Hepatocyte (in vitro differentiated cells): ENCODE results near the gene GHR. TPM values are rescaled to one million over a fixed set of nuclear protein-coding genes. Genes with fewer than 3 reads are reported as not detected.
"Not testable (repeated sequence)": the region's sequence is repeated elsewhere in the genome, so short reads cannot be mapped to it uniquely, and the experiment has no call there.

Experiments
- DNase-seq: peaks from one replicate; pipeline ENCODE4 v3.0.0-alpha.2; 2016; ENCODE audit warnings: low spot score
- H2AFZ ChIP-seq: fragments of 200-600 bp; sonication (generic); 2 replicates; pipeline ENCODE4 v1.6.0; 2016; ENCODE audit warnings: antibody characterized with exemption, mild to moderate bottlenecking
- H3K27ac ChIP-seq: fragments of 200-600 bp; sonication (generic); 2 replicates; pipeline ENCODE4 v1.5.1; 2016; ENCODE audit warnings: mild to moderate bottlenecking
- H3K27me3 ChIP-seq: fragments of 200-600 bp; sonication (generic); 2 replicates; pipeline ENCODE4 v1.6.1; 2016
- H3K36me3 ChIP-seq: fragments of 200-600 bp; sonication (generic); replicated peaks from 2 replicates; pipeline ENCODE4 v1.5.1; 2016; ENCODE audit warnings: low read depth; ENCODE audit not compliant: insufficient read depth
- H3K4me1 ChIP-seq: fragments of 200-600 bp; sonication (generic); 2 replicates; pipeline ENCODE4 v1.5.1; 2016; ENCODE audit warnings: mild to moderate bottlenecking, moderate library complexity; ENCODE audit not compliant: insufficient read depth
- H3K4me2 ChIP-seq: fragments of 200-600 bp; sonication (generic); 2 replicates; pipeline ENCODE4 v1.6.0; 2016
- H3K4me3 ChIP-seq: fragments of 200-600 bp; sonication (generic); 2 replicates; pipeline ENCODE4 v1.5.1; 2016; ENCODE audit warnings: mild to moderate bottlenecking
- H3K79me2 ChIP-seq: fragments of 200-600 bp; sonication (generic); 2 replicates; pipeline ENCODE4 v1.6.0; 2017; ENCODE audit warnings: mild to moderate bottlenecking
- H3K9me2 ChIP-seq: fragments of 200-600 bp; sonication (generic); replicated peaks from 2 replicates; pipeline ENCODE4 v1.6.0; 2017; ENCODE audit warnings: mild to moderate bottlenecking; ENCODE audit not compliant: insufficient read depth
- H3K9me3 ChIP-seq: fragments of 200-600 bp; sonication (generic); 2 replicates; pipeline ENCODE4 v1.5.1; 2016; ENCODE audit warnings: low read depth, mild to moderate bottlenecking
- H4K20me1 ChIP-seq: fragments of 200-600 bp; sonication (generic); 2 replicates; pipeline ENCODE4 v1.6.0; 2016; ENCODE audit warnings: mild to moderate bottlenecking; ENCODE audit not compliant: insufficient read depth, poor library complexity, severe bottlenecking
- EZH2 ChIP-seq: fragments of 200-600 bp; sonication (generic); IDR thresholded peaks from 2 replicates; pipeline ENCODE4 v1.6.1; 2016; ENCODE audit warnings: antibody characterized with exemption, mild to moderate bottlenecking, borderline replicate concordance
- EZH2phosphoT487 ChIP-seq: fragments of 200-600 bp; sonication (generic); IDR thresholded peaks from one replicate; pipeline ENCODE4 v1.6.1; 2018; ENCODE audit warnings: antibody characterized with exemption, mild to moderate bottlenecking, low read depth, moderate library complexity; ENCODE audit not compliant: unreplicated experiment, severe bottlenecking
- WGBS: methylation state at CpG from one replicate; pipeline ENCODE4 v1.1.6; 2016; ENCODE audit warnings: low lambda C conversion rate; ENCODE audit errors: missing lambda C conversion rate; 5-methylcytosine and 5-hydroxymethylcytosine counted together
- polyA plus RNA-seq: library from polyadenylated mRNA; unstranded; fragments of >200 nt; fragmentation: Nextera tagmentation; extraction: Ambion mirVana; gene quantifications from 2 replicates; pipeline ENCODE4 v1.2.1, GENCODE V29; 2016
- total RNA-seq: library from RNA; depleted of rRNA; stranded (reverse); fragments of >200 nt; gene quantifications from 2 replicates; pipeline ENCODE4 v1.2.3, GENCODE V29; 2014
- TF ChIP-seq, protein P1 (sequence below): fragments of 200-600 bp; sonication (generic); IDR thresholded peaks from 2 replicates; pipeline ENCODE4 v1.5.1; 2016; ENCODE audit warnings: antibody characterized with exemption, mild to moderate bottlenecking; ENCODE audit not compliant: poor library complexity

GHR gene
- total and polyA plus RNA-seq, 2 experiments from 2014 or later, result 14.4 to 24.3 TPM

DNA sequence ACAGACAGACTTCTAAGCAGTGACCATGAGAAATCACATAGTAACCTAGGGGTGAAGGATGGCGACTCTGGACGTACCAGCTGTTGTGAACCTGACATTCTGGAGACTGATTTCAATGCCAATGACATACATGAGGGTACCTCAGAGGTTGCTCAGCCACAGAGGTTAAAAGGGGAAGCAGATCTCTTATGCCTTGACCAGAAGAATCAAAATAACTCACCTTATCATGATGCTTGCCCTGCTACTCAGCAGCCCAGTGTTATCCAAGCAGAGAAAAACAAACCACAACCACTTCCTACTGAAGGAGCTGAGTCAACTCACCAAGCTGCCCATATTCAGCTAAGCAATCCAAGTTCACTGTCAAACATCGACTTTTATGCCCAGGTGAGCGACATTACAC lies 295.4 kb downstream of the GHR start:
- Histone ChIP-seq H3K4me2 (no peak overlapping the region), H3K79me2 (no peaks in the 10 kb centered on the region), H3K27me3 (no peaks in the 10 kb centered on the region), H2AFZ (no peak overlapping the region), H3K27ac (no peak overlapping the region), H3K4me1 (no peaks in the 10 kb centered on the region), H3K36me3 (no peaks in the 10 kb centered on the region), H4K20me1 (no peaks in the 10 kb centered on the region), H3K9me3 (no peaks in the 10 kb centered on the region), H3K9me2 (no peaks in the 10 kb centered on the region), H3K4me3 (no peak overlapping the region)
- 95% methylated on average over 4 of the region's 4 CpGs for WGBS
- no peak for TF ChIP-seq EZH2
- TF ChIP-seq, protein P1, sequence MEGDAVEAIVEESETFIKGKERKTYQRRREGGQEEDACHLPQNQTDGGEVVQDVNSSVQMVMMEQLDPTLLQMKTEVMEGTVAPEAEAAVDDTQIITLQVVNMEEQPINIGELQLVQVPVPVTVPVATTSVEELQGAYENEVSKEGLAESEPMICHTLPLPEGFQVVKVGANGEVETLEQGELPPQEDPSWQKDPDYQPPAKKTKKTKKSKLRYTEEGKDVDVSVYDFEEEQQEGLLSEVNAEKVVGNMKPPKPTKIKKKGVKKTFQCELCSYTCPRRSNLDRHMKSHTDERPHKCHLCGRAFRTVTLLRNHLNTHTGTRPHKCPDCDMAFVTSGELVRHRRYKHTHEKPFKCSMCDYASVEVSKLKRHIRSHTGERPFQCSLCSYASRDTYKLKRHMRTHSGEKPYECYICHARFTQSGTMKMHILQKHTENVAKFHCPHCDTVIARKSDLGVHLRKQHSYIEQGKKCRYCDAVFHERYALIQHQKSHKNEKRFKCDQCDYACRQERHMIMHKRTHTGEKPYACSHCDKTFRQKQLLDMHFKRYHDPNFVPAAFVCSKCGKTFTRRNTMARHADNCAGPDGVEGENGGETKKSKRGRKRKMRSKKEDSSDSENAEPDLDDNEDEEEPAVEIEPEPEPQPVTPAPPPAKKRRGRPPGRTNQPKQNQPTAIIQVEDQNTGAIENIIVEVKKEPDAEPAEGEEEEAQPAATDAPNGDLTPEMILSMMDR, result no peak
- TF ChIP-seq EZH2phosphoT487, result no peak
- no peak for DNase-seq

DNA sequence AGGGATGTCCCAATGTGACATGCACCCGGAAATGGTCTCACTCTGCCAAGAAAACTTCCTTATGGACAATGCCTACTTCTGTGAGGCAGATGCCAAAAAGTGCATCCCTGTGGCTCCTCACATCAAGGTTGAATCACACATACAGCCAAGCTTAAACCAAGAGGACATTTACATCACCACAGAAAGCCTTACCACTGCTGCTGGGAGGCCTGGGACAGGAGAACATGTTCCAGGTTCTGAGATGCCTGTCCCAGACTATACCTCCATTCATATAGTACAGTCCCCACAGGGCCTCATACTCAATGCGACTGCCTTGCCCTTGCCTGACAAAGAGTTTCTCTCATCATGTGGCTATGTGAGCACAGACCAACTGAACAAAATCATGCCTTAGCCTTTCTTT lies 295.8 kb downstream of the GHR start:
- H3K4me3 ChIP-seq, result no peak overlapping the region
- H3K4me1 ChIP-seq, result no peaks in the 10 kb centered on the region
- no peaks in the 10 kb centered on the region for H4K20me1 ChIP-seq
- H3K4me2 ChIP-seq, result no peak overlapping the region
- WGBS, result 100% methylated on average over 2 of the region's 2 CpGs
- H3K36me3 ChIP-seq, result no peaks in the 10 kb centered on the region
- no peaks in the 10 kb centered on the region for H3K27me3 ChIP-seq
- no peaks in the 10 kb centered on the region for H3K9me2 ChIP-seq
- H2AFZ ChIP-seq, result no peak overlapping the region
- H3K79me2 ChIP-seq, result no peaks in the 10 kb centered on the region
- no peaks in the 10 kb centered on the region for H3K9me3 ChIP-seq
- DNase-seq, result no peak
- H3K27ac ChIP-seq, result no peak overlapping the region
- no peak for TF ChIP-seq EZH2
- no peak for TF ChIP-seq EZH2phosphoT487
- TF ChIP-seq, protein P1, result no peak

DNA sequence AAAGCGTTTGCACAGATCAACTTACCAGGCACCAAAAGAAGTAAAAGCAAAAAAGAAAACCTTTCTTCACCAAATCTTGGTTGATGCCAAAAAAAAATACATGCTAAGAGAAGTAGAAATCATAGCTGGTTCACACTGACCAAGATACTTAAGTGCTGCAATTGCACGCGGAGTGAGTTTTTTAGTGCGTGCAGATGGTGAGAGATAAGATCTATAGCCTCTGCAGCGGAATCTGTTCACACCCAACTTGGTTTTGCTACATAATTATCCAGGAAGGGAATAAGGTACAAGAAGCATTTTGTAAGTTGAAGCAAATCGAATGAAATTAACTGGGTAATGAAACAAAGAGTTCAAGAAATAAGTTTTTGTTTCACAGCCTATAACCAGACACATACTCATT lies 297.0 kb downstream of the GHR start:
- H3K4me3 ChIP-seq, result no peak overlapping the region
- no peak overlapping the region for H3K27ac ChIP-seq
- H3K36me3 ChIP-seq, result no peaks in the 10 kb centered on the region
- no peak for DNase-seq
- H3K4me1 ChIP-seq, result no peaks in the 10 kb centered on the region
- H4K20me1 ChIP-seq, result no peaks in the 10 kb centered on the region
- H2AFZ ChIP-seq, result no peak overlapping the region
- TF ChIP-seq, protein P1, result no peak
- TF ChIP-seq EZH2phosphoT487, result no peak
- TF ChIP-seq EZH2, result no peak
- no peaks in the 10 kb centered on the region for H3K9me3 ChIP-seq
- no peak overlapping the region for H3K4me2 ChIP-seq
- 68% methylated on average over 6 of the region's 6 CpGs for WGBS
- no peaks in the 10 kb centered on the region for H3K27me3 ChIP-seq
- no peaks in the 10 kb centered on the region for H3K79me2 ChIP-seq
- no peaks in the 10 kb centered on the region for H3K9me2 ChIP-seq

DNA sequence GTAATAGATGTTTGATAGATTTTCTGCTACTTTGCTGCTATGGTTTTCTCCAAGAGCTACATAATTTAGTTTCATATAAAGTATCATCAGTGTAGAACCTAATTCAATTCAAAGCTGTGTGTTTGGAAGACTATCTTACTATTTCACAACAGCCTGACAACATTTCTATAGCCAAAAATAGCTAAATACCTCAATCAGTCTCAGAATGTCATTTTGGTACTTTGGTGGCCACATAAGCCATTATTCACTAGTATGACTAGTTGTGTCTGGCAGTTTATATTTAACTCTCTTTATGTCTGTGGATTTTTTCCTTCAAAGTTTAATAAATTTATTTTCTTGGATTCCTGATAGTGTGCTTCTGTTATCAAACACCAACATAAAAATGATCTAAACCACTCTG lies 298.2 kb downstream of the GHR start:
- no peak overlapping the region for H3K4me2 ChIP-seq
- H3K79me2 ChIP-seq, result no peaks in the 10 kb centered on the region
- no peaks in the 10 kb centered on the region for H4K20me1 ChIP-seq
- no peaks in the 10 kb centered on the region for H3K9me2 ChIP-seq
- TF ChIP-seq EZH2 (no peak), EZH2phosphoT487 (no peak)
- TF ChIP-seq, protein P1, result no peak
- no peaks in the 10 kb centered on the region for H3K27me3 ChIP-seq
- H3K9me3 ChIP-seq, result no peaks in the 10 kb centered on the region
- H3K27ac ChIP-seq, result no peak overlapping the region
- no peak overlapping the region for H2AFZ ChIP-seq
- H3K36me3 ChIP-seq, result no peaks in the 10 kb centered on the region
- H3K4me1 ChIP-seq, result no peaks in the 10 kb centered on the region
- H3K4me3 ChIP-seq, result no peak overlapping the region
- no peak for DNase-seq

DNA sequence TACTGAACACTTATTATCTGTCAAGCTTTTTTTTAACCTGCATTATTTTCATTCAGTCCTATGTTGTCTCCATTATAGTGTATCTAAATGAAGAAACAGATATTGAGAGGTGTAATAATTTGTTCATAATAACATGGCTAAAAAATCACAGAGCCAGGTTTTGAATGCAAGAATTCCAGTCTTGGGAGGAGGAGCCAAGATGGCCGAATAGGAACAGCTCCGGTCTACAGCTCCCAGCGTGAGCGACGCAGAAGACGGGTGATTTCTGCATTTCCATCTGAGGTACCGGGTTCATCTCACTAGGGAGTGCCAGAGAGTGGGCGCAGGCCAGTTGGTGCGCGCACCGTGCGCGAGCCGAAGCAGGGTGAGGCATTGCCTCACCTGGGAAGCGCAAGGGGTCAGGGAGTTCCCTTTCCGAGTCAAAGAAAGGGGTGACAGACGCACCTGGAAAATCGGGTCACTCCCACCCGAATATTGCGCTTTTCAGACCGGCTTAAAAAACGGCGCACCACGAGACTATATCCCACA lies 311.4 kb downstream of the GHR start:
- not testable (repeated sequence) for H3K4me2 ChIP-seq, H3K9me2 ChIP-seq, H3K4me1 ChIP-seq, H3K9me3 ChIP-seq, H3K27me3 ChIP-seq, H3K4me3 ChIP-seq, DNase-seq, H3K27ac ChIP-seq, H2AFZ ChIP-seq, H3K79me2 ChIP-seq, H3K36me3 ChIP-seq, H4K20me1 ChIP-seq
- WGBS, result 93% methylated on average over 17 of the region's 24 CpGs
